GM23338 (cell line): ENCODE data around the gene NOMO2. TPM values are rescaled to one million over a fixed set of nuclear protein-coding genes. Genes with fewer than 3 reads are reported as not detected.
A peak's percentile ranks its signal among the peaks of the same experiment; 100 is the strongest.
"Not testable (repeated sequence)": the region's sequence is repeated elsewhere in the genome, so short reads cannot be mapped to it uniquely, and the experiment has no call there.

Source experiments
- ATAC-seq: fragments of 200-7000 bp; cut with Tn5 transposase; 3 replicates; pipeline ENCODE4 v1.9.1; 2020
- DNase-seq: peaks from one replicate; pipeline ENCODE4 v3.0.0-alpha.2; 2015; ENCODE audit warnings: low spot score
- H2AFZ ChIP-seq: fragments of 200-600 bp; sonication (generic); 2 replicates; pipeline ENCODE4 v1.8.0; 2016; ENCODE audit warnings: antibody characterized with exemption, mild to moderate bottlenecking, moderate library complexity
- H3F3A ChIP-seq: fragments of 200-600 bp; sonication (generic); replicated peaks from 2 replicates; pipeline ENCODE4 v1.8.0; 2017; ENCODE audit warnings: antibody characterized with exemption, mixed run types, low read depth
- H3K27ac ChIP-seq: fragments of 200-600 bp; sonication (generic); 2 replicates; pipeline ENCODE4 v1.6.1; 2016; ENCODE audit warnings: low read depth
- H3K27me3 ChIP-seq: fragments of 200-600 bp; sonication (generic); 2 replicates; pipeline ENCODE4 v1.8.0; 2016; ENCODE audit warnings: mild to moderate bottlenecking, mixed run types, moderate library complexity; ENCODE audit not compliant: insufficient read depth
- H3K36me3 ChIP-seq: fragments of 200-600 bp; sonication (generic); 2 replicates; pipeline ENCODE4 v1.8.0; 2016; ENCODE audit warnings: mild to moderate bottlenecking; ENCODE audit not compliant: insufficient read depth
- H3K4me1 ChIP-seq: fragments of 200-600 bp; sonication (generic); 2 replicates; pipeline ENCODE4 v1.8.0; 2016; ENCODE audit warnings: mild to moderate bottlenecking, moderate library complexity; ENCODE audit not compliant: insufficient read depth
- H3K4me2 ChIP-seq: fragments of 200-600 bp; sonication (generic); 2 replicates; pipeline ENCODE4 v1.7.1; 2017; ENCODE audit warnings: mixed run types
- H3K4me3 ChIP-seq: fragments of 200-600 bp; sonication (generic); 2 replicates; pipeline ENCODE4 v1.6.1; 2016; ENCODE audit warnings: mixed run types
- H3K79me2 ChIP-seq: fragments of 200-600 bp; sonication (generic); replicated peaks from 2 replicates; pipeline ENCODE4 v1.8.0; 2017; ENCODE audit warnings: mild to moderate bottlenecking; ENCODE audit not compliant: insufficient read depth
- H3K9me2 ChIP-seq: fragments of 200-600 bp; sonication (generic); 2 replicates; pipeline ENCODE4 v1.8.0; 2017; ENCODE audit not compliant: insufficient read depth
- H4K20me1 ChIP-seq: fragments of 200-600 bp; sonication (generic); replicated peaks from 2 replicates; pipeline ENCODE4 v1.8.0; 2017; ENCODE audit warnings: mild to moderate bottlenecking; ENCODE audit not compliant: insufficient read depth
- H3K27ac Mint-ChIP-seq: 2 replicates; pipeline ENCODE4 v1.8.0; 2020; ENCODE audit warnings: inconsistent platforms, mild to moderate bottlenecking, moderate library complexity, mixed read lengths
- H3K27me3 Mint-ChIP-seq: 3 replicates; pipeline ENCODE4 v1.8.0; 2022; ENCODE audit warnings: low read depth, mild to moderate bottlenecking, moderate library complexity, mixed read lengths, inconsistent platforms; ENCODE audit not compliant: insufficient read depth, poor library complexity
- H3K36me3 Mint-ChIP-seq: 3 replicates; pipeline ENCODE4 v1.8.0; 2021; ENCODE audit warnings: low read depth, mild to moderate bottlenecking, inconsistent platforms, moderate library complexity, mixed read lengths
- H3K4me1 Mint-ChIP-seq: 3 replicates; pipeline ENCODE4 v1.8.0; 2020; ENCODE audit warnings: mild to moderate bottlenecking, inconsistent platforms, mixed read lengths
- H3K4me3 Mint-ChIP-seq: 3 replicates; pipeline ENCODE4 v1.8.0; 2021; ENCODE audit warnings: moderate library complexity, mild to moderate bottlenecking, inconsistent platforms, mixed read lengths
- H3K9me3 Mint-ChIP-seq: 3 replicates; pipeline ENCODE4 v1.8.0; 2020; ENCODE audit warnings: moderate library complexity, mild to moderate bottlenecking, inconsistent platforms, mixed read lengths
- polyA plus RNA-seq: library from polyadenylated mRNA; unstranded; fragments of >200 nt; fragmentation: Nextera tagmentation; extraction: Ambion mirVana; gene quantifications from 2 replicates; pipeline ENCODE4 v1.2.1, GENCODE V29; 2016
- total RNA-seq: library from RNA; depleted of rRNA; stranded (reverse); fragments of >200 nt; shearing (Covaris generic); gene quantifications from 2 replicates; pipeline ENCODE4 v1.2.3, GENCODE V29; 2014

Gene NOMO2
- total and polyA plus RNA-seq, 2 experiments from 2014 or later = 58.7 to 95.6 TPM

GRCh38 chr16:18597734-18598133 lies 35.8 kb upstream of the NOMO2 start:
- not testable (repeated sequence) for H3K27me3 ChIP-seq, H3K27me3 Mint-ChIP-seq, H3K27ac Mint-ChIP-seq, H3K79me2 ChIP-seq, H3K4me2 ChIP-seq, H3K36me3 ChIP-seq, H4K20me1 ChIP-seq, H3K9me3 Mint-ChIP-seq, H3K36me3 Mint-ChIP-seq, H2AFZ ChIP-seq, H3K9me2 ChIP-seq, H3F3A ChIP-seq, ATAC-seq, H3K4me3 ChIP-seq, DNase-seq, H3K4me1 ChIP-seq, H3K4me3 Mint-ChIP-seq, H3K27ac ChIP-seq, H3K4me1 Mint-ChIP-seq

GRCh38 chr16:18597319-18597718 lies 35.4 kb upstream of the NOMO2 start:
- not testable (repeated sequence) for H3K4me3 Mint-ChIP-seq, H3K27ac ChIP-seq, H3K27ac Mint-ChIP-seq, H3K4me3 ChIP-seq, DNase-seq, H3K9me2 ChIP-seq, H3K9me3 Mint-ChIP-seq, H3K79me2 ChIP-seq, ATAC-seq, H3K27me3 Mint-ChIP-seq, H3K4me1 Mint-ChIP-seq, H3K4me2 ChIP-seq, H3F3A ChIP-seq, H3K27me3 ChIP-seq, H3K36me3 Mint-ChIP-seq, H3K36me3 ChIP-seq, H4K20me1 ChIP-seq, H3K4me1 ChIP-seq, H2AFZ ChIP-seq

GRCh38 chr16:18595796-18596195 lies 33.9 kb upstream of the NOMO2 start:
- H3K27ac Mint-ChIP-seq, H2AFZ ChIP-seq, H3K9me2 ChIP-seq, H3K4me1 Mint-ChIP-seq, H3K4me2 ChIP-seq, H3K4me3 ChIP-seq, H3K4me3 Mint-ChIP-seq, H3K79me2 ChIP-seq, H3F3A ChIP-seq, H3K27ac ChIP-seq, ATAC-seq, H3K27me3 ChIP-seq, H3K4me1 ChIP-seq, H3K9me3 Mint-ChIP-seq, H4K20me1 ChIP-seq, H3K36me3 Mint-ChIP-seq, H3K36me3 ChIP-seq, DNase-seq, H3K27me3 Mint-ChIP-seq: not testable (repeated sequence)

- H3K27me3 ChIP-seq, H2AFZ ChIP-seq, H3K27me3 Mint-ChIP-seq, H3K36me3 ChIP-seq, H3K27ac ChIP-seq, H3K9me3 Mint-ChIP-seq, H4K20me1 ChIP-seq, H3K4me2 ChIP-seq, H3K27ac Mint-ChIP-seq, H3K4me3 ChIP-seq, DNase-seq, ATAC-seq, H3F3A ChIP-seq, H3K4me3 Mint-ChIP-seq, H3K79me2 ChIP-seq, H3K4me1 Mint-ChIP-seq, H3K9me2 ChIP-seq, H3K4me1 ChIP-seq, H3K36me3 Mint-ChIP-seq: not testable (repeated sequence)
Measured at GRCh38 chr16:18594880-18595279, 33.0 kb upstream of the NOMO2 start.

- H3K27me3 Mint-ChIP-seq, H3K27me3 ChIP-seq, H3K9me3 Mint-ChIP-seq, H3K4me1 Mint-ChIP-seq, H3K4me3 Mint-ChIP-seq, H2AFZ ChIP-seq, H3K9me2 ChIP-seq, H3K4me1 ChIP-seq, H3K36me3 ChIP-seq, H3K36me3 Mint-ChIP-seq, H3K4me2 ChIP-seq, H3F3A ChIP-seq, H4K20me1 ChIP-seq, H3K4me3 ChIP-seq, H3K27ac Mint-ChIP-seq, H3K27ac ChIP-seq, H3K79me2 ChIP-seq, DNase-seq: not testable (repeated sequence)
- ATAC-seq = peak; percentile 38
Measured at GRCh38 chr16:18593904-18594303, 32.0 kb upstream of the NOMO2 start.

GRCh38 chr16:18592982-18593381 lies 31.1 kb upstream of the NOMO2 start:
- H3K27me3 Mint-ChIP-seq, H3K27me3 ChIP-seq, H3K36me3 ChIP-seq, H3K4me1 Mint-ChIP-seq, H3K36me3 Mint-ChIP-seq, H3K4me2 ChIP-seq, DNase-seq, H3K4me1 ChIP-seq, H3K4me3 Mint-ChIP-seq, H3K27ac ChIP-seq, H3K79me2 ChIP-seq, H2AFZ ChIP-seq, H3F3A ChIP-seq, H3K9me2 ChIP-seq, H4K20me1 ChIP-seq, H3K4me3 ChIP-seq, ATAC-seq, H3K27ac Mint-ChIP-seq, H3K9me3 Mint-ChIP-seq: not testable (repeated sequence)
